Breast epithelium (tissue), 4 donors: ENCODE data around the gene FAAH2. TPM values are rescaled to one million over a fixed set of nuclear protein-coding genes. Genes with fewer than 3 reads are reported as not detected.
"Not testable (repeated sequence)": the region's sequence is repeated elsewhere in the genome, so short reads cannot be mapped to it uniquely, and the experiment has no call there.

Experiments used
- DNase-seq, 2 donors: peaks; one replicate each; pipeline ENCODE4 v3.0.0-alpha.2; 2019; ENCODE audit warnings: low spot score in 2 of 2
- H3K27ac ChIP-seq, 2 donors: fragments of 200-600 bp; sonication (generic) in 1 of 2; one replicate each; pipeline ENCODE4 v1.5.1; 2016 to 2019; ENCODE audit warnings: mild to moderate bottlenecking in 1 of 2
- H3K27me3 ChIP-seq, 2 donors: fragments of 200-600 bp; sonication (generic) in 1 of 2; one replicate each; pipeline versions ENCODE4 v1.5.1 to v1.6.0; 2017 to 2019; ENCODE audit warnings: control low read depth in 1 of 2, mild to moderate bottlenecking in 1 of 2
- H3K36me3 ChIP-seq: fragments of 200-600 bp; one replicate; pipeline ENCODE4 v1.5.1; 2019
- H3K4me1 ChIP-seq, 2 donors: fragments of 200-600 bp; sonication (generic); one replicate each; pipeline ENCODE4 v1.5.1; 2016 to 2019; ENCODE audit warnings: control low read depth in 1 of 2
- H3K4me3 ChIP-seq, 3 donors: fragments of 200-600 bp; sonication (generic); 1 replicate in 2 of 3; 2 replicates in 1 of 3; pipeline ENCODE4 v1.5.1; 2016 to 2019; ENCODE audit warnings: mild to moderate bottlenecking in 3 of 3, moderate library complexity in 2 of 3
- H3K9me3 ChIP-seq, 2 donors: fragments of 200-600 bp; sonication (generic) in 1 of 2; one replicate each; pipeline ENCODE4 v1.5.1; 2016 to 2019; ENCODE audit warnings: control low read depth in 1 of 2
- POLR2A ChIP-seq: fragments of 450-650 bp; IDR thresholded peaks from one replicate; pipeline ENCODE4 v1.6.1; 2016; ENCODE audit warnings: antibody characterized with exemption, mild to moderate bottlenecking, moderate library complexity
- POLR2AphosphoS5 ChIP-seq, 3 donors: sonication (generic); formaldehyde crosslinking; IDR thresholded peaks; one replicate each; pipeline ENCODE4 v1.6.1; 2017; ENCODE audit warnings: antibody characterized with exemption in 3 of 3
- intact Hi-C: fragments of 100-400 bp; cut with DNase I; formaldehyde crosslinking; loops from one replicate; pipeline ENCODE4 v1.15.1; 2023; ENCODE audit warnings: low total_unique reads
- total RNA-seq, 3 donors: library from RNA; depleted of rRNA; stranded (reverse); fragments of >200 nt; gene quantifications; one replicate each; pipeline ENCODE4 v1.1.0, GENCODE V29; 2016
- TF ChIP-seq, protein P1 (sequence below), 3 donors: fragments of 450-650 bp; IDR thresholded peaks; one replicate each; pipeline ENCODE4 v1.5.1; 2016 to 2017; ENCODE audit warnings: antibody characterized with exemption in 3 of 3, mild to moderate bottlenecking in 3 of 3, moderate library complexity in 3 of 3

Gene FAAH2
- total RNA-seq, 3 donors from 2014 or later: 0.64 to 52.7 (median 30.2) TPM

- no peaks in the 10 kb centered on the region for H3K9me3 ChIP-seq
- no peak for DNase-seq
- no peaks in the 10 kb centered on the region for H3K36me3 ChIP-seq
- peaks cover 0 to 11% of the 10 kb centered on the region in 2 donors for H3K27me3 ChIP-seq
- no peak for TF ChIP-seq POLR2A
- TF ChIP-seq, protein P1, sequence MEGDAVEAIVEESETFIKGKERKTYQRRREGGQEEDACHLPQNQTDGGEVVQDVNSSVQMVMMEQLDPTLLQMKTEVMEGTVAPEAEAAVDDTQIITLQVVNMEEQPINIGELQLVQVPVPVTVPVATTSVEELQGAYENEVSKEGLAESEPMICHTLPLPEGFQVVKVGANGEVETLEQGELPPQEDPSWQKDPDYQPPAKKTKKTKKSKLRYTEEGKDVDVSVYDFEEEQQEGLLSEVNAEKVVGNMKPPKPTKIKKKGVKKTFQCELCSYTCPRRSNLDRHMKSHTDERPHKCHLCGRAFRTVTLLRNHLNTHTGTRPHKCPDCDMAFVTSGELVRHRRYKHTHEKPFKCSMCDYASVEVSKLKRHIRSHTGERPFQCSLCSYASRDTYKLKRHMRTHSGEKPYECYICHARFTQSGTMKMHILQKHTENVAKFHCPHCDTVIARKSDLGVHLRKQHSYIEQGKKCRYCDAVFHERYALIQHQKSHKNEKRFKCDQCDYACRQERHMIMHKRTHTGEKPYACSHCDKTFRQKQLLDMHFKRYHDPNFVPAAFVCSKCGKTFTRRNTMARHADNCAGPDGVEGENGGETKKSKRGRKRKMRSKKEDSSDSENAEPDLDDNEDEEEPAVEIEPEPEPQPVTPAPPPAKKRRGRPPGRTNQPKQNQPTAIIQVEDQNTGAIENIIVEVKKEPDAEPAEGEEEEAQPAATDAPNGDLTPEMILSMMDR (IDR thresholded peaks at IDR 0.05): no peak
- TF ChIP-seq POLR2AphosphoS5 (IDR thresholded peaks at IDR 0.05): no peak
- H3K4me1 ChIP-seq: no peaks in the 10 kb centered on the region
- H3K27ac ChIP-seq: no peak overlapping the region
- no peak overlapping the region for H3K4me3 ChIP-seq
- intact Hi-C loops: no loop called here
These were observed 92.8 kb downstream of the FAAH2 start for GRCh38 chrX:57379296-57379695.

DNA sequence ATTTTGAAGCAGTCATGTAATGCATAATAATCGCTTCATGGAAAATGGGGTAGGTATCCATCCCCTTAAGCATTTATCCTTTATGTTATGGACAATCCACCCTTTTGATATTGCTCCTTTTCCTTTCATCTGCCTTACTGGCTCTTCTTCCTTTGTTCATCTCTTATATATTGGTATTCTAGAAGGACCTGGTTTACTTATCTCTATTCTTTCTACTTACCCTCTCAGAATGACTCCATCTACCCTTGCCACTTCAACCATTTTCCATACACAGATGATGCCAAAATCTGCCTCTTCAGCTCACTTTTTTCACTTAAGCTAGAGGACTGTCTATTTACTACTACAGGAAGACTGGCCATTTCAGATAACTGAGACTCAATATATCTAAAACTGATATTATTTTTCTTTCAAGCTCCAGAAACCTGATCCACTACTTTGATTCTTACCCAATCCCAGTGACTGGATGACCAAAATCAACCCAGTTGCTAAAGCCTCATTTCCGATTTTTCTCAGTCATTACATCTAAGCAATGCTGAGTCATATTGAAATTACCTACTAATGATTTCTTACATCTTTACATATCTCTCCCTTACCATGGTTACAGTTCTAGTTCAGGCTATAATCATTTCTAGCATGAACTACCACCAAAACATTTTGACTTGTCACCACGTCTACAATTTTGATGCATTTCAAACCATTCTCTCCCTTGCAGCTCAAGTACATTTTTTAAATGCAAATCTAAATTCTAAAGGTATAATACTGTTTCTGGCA, 93.7 kb downstream of the FAAH2 start:
- H3K27me3 ChIP-seq: peaks cover 0 to 11% of the 10 kb centered on the region in 2 donors
- no peaks in the 10 kb centered on the region for H3K9me3 ChIP-seq
- no peak overlapping the region for H3K27ac ChIP-seq
- TF ChIP-seq, protein P1 (IDR thresholded peaks at IDR 0.05): no peak
- TF ChIP-seq POLR2A (no peak), POLR2AphosphoS5 (IDR thresholded peaks at IDR 0.05) (no peak)
- H3K36me3 ChIP-seq: no peaks in the 10 kb centered on the region
- no peaks in the 10 kb centered on the region for H3K4me1 ChIP-seq
- intact Hi-C loops: no loop called here
- H3K4me3 ChIP-seq: no peak overlapping the region
- DNase-seq: no peak

DNA sequence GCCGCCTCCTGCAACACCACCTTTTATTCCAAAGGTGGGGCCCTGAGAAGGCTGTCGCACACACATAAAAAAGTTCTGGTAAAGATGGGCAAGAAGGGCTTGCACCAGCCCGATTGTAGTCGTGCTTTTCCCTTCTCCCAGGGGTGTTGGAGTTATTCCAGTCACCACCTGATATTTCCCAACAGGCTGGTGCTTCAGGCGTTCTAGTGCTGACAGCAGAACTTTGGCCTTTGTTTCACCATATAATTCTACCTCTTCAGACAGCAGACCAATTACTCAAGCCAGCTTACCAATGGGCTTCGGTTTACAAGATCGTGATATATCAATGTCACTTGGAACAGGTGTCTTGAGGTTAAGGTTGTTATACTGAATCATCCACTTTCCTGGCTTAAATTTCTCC, 107.7 kb downstream of the FAAH2 start:
- H3K4me1 ChIP-seq, H3K36me3 ChIP-seq, H3K27me3 ChIP-seq, H3K27ac ChIP-seq, DNase-seq, H3K4me3 ChIP-seq, intact Hi-C loops: not testable (repeated sequence)
- peaks cover 0 to 19% of the 10 kb centered on the region in 2 donors for H3K9me3 ChIP-seq

DNA sequence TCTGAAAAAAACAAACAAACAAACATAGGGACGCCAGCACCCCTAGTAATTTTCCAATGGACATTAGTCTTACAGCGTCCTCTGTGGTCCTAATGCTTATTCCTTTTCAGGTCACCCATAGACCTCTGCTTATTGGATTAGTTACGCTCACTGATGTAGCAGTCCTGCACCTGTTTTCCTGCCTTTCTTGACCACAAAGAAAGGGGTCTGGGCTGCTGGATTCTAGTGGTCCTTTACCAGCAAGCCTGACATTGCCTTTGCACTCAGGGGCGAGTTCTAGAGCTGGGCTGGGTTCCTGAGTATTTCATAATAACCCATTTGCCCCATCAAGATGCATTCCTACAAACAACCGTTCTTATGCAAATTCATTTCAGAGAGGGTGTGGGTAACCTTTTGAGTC, 116.7 kb downstream of the FAAH2 start:
- H3K36me3 ChIP-seq, H3K4me3 ChIP-seq, intact Hi-C loops, H3K4me1 ChIP-seq, H3K27ac ChIP-seq, H3K27me3 ChIP-seq, DNase-seq: not testable (repeated sequence)
- H3K9me3 ChIP-seq: peaks cover 31 to 45% of the 10 kb centered on the region in 2 donors

DNA sequence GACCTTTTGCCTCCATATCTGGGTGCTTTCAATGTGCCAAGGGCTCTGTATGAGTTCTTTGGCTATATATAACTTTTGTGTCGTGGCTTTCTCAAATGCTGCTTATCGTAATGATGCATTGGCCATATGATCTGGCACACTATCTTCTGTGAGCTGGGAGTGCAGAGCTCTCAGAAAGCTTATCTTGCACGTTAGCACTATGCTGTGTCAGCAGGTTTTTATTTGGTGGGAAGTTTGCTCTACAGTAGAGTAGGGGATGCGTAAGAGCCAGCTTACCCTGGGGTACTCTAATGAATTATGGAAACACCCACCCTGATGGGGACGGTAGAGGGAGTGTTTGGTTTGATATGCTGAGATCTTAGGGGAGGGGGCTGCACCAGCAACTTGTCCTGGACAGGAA, 119.6 kb downstream of the FAAH2 start:
- Histone ChIP-seq H3K4me1 (no peaks in the 10 kb centered on the region), H3K9me3 (peaks cover 31 to 51% of the 10 kb centered on the region in 2 donors), H3K27ac (no peak overlapping the region), H3K36me3 (no peaks in the 10 kb centered on the region), H3K4me3 (no peak overlapping the region), H3K27me3 (no peaks in the 10 kb centered on the region)
- DNase-seq: no peak
- TF ChIP-seq POLR2AphosphoS5 (IDR thresholded peaks at IDR 0.05) (no peak), POLR2A (no peak)
- TF ChIP-seq, protein P1 (IDR thresholded peaks at IDR 0.05): no peak
- intact Hi-C loops: no loop called here

DNA sequence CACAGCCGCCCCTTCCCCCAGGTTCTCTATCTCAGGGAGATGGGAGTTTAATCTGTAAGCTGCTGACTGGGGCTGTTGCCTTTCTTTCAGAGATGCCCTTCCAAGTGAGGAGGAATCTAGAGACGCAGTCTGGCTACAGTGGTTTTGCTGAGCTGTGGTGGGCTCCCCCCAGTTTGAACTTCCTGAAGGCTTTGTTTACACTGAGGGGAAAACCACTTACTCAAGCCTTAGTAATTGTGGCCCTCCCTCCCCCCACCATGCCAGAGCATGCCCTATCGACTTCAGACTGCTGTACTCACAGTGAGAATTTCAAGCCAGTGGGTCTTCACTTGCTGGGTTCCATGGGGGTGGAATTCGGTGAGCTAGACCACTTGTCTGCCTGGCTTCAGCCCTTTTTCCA, 131.3 kb downstream of the FAAH2 start:
- Histone ChIP-seq H3K27ac (no peak overlapping the region), H3K4me1 (no peaks in the 10 kb centered on the region), H3K4me3 (no peak overlapping the region), H3K27me3 (peaks cover 0 to 5% of the 10 kb centered on the region in 2 donors), H3K9me3 (peaks cover 5 to 24% of the 10 kb centered on the region in 2 donors), H3K36me3 (no peaks in the 10 kb centered on the region)
- no peak for DNase-seq
- TF ChIP-seq POLR2A: no peak
- TF ChIP-seq POLR2AphosphoS5 (IDR thresholded peaks at IDR 0.05): no peak
- TF ChIP-seq, protein P1 (IDR thresholded peaks at IDR 0.05): no peak
- intact Hi-C loops: no loop called here
